Parathyroid adenoma (tissue), 2 donors: ENCODE results near the gene SKIC3.

Source experiments
- H2AFZ ChIP-seq: fragments of 300-600 bp; sonication (generic); one replicate; pipeline ENCODE4 v1.7.0; 2017; ENCODE audit warnings: antibody characterized with exemption, mild to moderate bottlenecking
- H3K27ac ChIP-seq: fragments of 300-600 bp; sonication (generic); one replicate; pipeline ENCODE4 v1.7.0; 2017
- H3K27me3 ChIP-seq: fragments of 300-600 bp; sonication (generic); one replicate; pipeline ENCODE4 v1.7.0; 2017; ENCODE audit warnings: low read length; ENCODE audit not compliant: control insufficient read depth, insufficient read depth
- H3K36me3 ChIP-seq: fragments of 300-600 bp; sonication (generic); one replicate; pipeline ENCODE4 v1.7.0; 2017; ENCODE audit warnings: low read length; ENCODE audit not compliant: control insufficient read depth, insufficient read depth
- H3K4me1 ChIP-seq: fragments of 300-600 bp; sonication (generic); one replicate; pipeline ENCODE4 v1.7.0; 2017; ENCODE audit warnings: control low read depth
- H3K4me2 ChIP-seq: fragments of 300-600 bp; sonication (generic); one replicate; pipeline ENCODE4 v1.7.0; 2017; ENCODE audit warnings: low read length
- H3K4me3 ChIP-seq: fragments of 300-600 bp; sonication (generic); one replicate; pipeline ENCODE4 v1.7.0; 2017; ENCODE audit warnings: low read depth, low read length
- H3K79me2 ChIP-seq: fragments of 300-600 bp; sonication (generic); one replicate; pipeline ENCODE4 v1.7.0; 2017; ENCODE audit warnings: control low read depth
- H3K9ac ChIP-seq: fragments of 300-600 bp; sonication (generic); one replicate; pipeline ENCODE4 v1.7.0; 2017; ENCODE audit warnings: mild to moderate bottlenecking
- H3K9me3 ChIP-seq: fragments of 300-600 bp; sonication (generic); one replicate; pipeline ENCODE4 v1.7.0; 2017; ENCODE audit warnings: low read length; ENCODE audit not compliant: control insufficient read depth
- TF ChIP-seq, protein P1 (sequence below): fragments of 300-600 bp; sonication (generic); IDR thresholded peaks from one replicate; pipeline ENCODE4 v1.7.0; 2017; ENCODE audit warnings: antibody characterized with exemption, mild to moderate bottlenecking
- donor health status: primary hyperparathyroidism.

The SKIC3 gene

DNA sequence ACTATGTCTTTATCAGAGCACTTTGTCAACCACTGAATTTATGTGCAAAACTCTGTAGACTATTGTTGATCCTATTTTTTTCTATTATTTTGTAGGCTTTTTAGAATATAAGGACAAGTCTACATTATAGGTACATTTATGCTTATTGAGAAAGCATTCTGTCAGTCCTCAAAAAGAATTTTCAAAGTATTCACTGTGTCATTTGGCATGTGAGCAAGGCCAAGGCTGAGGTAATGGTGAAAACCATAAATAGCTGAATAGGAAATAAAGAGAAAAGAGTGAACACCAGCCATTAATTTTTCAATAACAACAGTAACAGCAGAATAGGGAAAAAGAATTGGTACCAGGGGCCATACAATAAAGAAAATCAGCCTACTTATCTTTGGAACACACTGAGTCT, 21.0 kb downstream of the SKIC3 start:
- TF ChIP-seq, protein P1, sequence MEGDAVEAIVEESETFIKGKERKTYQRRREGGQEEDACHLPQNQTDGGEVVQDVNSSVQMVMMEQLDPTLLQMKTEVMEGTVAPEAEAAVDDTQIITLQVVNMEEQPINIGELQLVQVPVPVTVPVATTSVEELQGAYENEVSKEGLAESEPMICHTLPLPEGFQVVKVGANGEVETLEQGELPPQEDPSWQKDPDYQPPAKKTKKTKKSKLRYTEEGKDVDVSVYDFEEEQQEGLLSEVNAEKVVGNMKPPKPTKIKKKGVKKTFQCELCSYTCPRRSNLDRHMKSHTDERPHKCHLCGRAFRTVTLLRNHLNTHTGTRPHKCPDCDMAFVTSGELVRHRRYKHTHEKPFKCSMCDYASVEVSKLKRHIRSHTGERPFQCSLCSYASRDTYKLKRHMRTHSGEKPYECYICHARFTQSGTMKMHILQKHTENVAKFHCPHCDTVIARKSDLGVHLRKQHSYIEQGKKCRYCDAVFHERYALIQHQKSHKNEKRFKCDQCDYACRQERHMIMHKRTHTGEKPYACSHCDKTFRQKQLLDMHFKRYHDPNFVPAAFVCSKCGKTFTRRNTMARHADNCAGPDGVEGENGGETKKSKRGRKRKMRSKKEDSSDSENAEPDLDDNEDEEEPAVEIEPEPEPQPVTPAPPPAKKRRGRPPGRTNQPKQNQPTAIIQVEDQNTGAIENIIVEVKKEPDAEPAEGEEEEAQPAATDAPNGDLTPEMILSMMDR, result no peak
- H3K36me3 ChIP-seq, result no peaks in the 10 kb centered on the region
- H3K27ac ChIP-seq, result no peak overlapping the region
- no peaks in the 10 kb centered on the region for H3K9me3 ChIP-seq
- no peaks in the 10 kb centered on the region for H3K4me1 ChIP-seq
- no peak overlapping the region for H3K9ac ChIP-seq
- H3K27me3 ChIP-seq, result no peaks in the 10 kb centered on the region
- no peak overlapping the region for H3K4me2 ChIP-seq
- H3K4me3 ChIP-seq, result no peak overlapping the region
- no peaks in the 10 kb centered on the region for H3K79me2 ChIP-seq
- H2AFZ ChIP-seq, result no peak overlapping the region

DNA sequence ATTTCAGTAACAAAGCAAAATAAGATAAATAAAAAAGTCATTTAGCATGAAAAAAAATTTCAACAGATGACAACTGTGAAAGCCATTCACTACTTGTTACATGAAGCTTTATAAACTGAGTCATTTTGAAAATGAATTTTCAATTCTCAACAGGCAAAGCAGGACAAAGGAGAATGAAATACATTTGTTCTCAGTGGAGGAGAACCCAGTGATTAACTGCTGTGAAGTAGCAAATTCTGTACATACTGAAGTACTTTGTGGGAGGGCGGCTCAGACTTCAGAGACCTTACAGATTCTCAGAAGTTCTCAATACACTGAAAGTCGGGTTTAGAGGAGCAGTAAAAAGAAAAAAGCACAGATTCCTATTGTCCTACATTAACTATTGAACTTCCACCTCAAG, 21.7 kb downstream of the SKIC3 start:
- Histone ChIP-seq H3K4me1 (no peaks in the 10 kb centered on the region), H3K27me3 (no peaks in the 10 kb centered on the region), H3K79me2 (no peaks in the 10 kb centered on the region), H3K4me2 (no peak overlapping the region), H3K4me3 (no peak overlapping the region), H3K36me3 (no peaks in the 10 kb centered on the region), H3K9me3 (no peaks in the 10 kb centered on the region), H3K27ac (no peak overlapping the region), H3K9ac (no peak overlapping the region), H2AFZ (no peak overlapping the region)
- TF ChIP-seq, protein P1, result no peak

DNA sequence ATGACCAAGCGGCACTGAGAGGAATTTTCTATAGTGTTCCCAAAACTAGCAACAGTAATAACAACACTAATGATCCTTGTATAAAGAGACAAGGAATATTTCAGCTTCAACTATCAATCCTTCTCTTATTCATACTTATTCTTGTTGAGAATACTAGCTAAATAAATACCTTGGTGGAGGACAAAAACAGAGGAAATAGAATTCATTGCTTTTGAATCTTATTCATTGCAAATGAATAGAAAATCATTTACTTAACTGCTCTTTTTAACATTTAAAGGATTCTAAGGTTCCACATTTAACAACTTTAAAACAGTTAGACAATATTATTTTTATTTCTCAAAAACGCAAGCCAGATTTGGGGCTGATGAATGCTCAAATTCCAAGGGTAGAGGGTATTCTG, 22.4 kb downstream of the SKIC3 start:
- Histone ChIP-seq H3K4me1 (no peaks in the 10 kb centered on the region), H3K27ac (no peak overlapping the region), H3K9ac (no peak overlapping the region), H3K36me3 (no peaks in the 10 kb centered on the region), H3K4me2 (no peak overlapping the region), H3K9me3 (no peaks in the 10 kb centered on the region), H2AFZ (no peak overlapping the region), H3K79me2 (no peaks in the 10 kb centered on the region), H3K27me3 (no peaks in the 10 kb centered on the region), H3K4me3 (no peak overlapping the region)
- TF ChIP-seq, protein P1, result no peak

DNA sequence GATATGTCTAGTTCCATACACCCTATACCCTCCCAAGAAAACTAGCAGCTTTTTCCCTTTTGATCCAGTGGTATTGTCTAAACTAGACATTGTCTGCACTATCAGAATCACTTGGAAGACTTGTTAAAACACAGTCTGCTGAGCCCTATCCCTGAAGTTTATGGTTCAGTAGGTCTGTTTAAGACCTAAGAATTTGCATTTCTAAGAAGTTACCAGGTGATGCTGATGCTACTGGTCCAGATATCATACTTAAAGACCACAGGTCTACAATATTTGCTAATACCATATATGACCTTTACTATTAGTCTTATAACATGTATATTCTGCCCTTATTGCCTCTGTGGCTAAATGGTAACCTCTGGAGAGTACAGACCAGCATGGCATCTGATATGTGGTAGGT, 23.3 kb downstream of the SKIC3 start:
- Histone ChIP-seq H2AFZ (no peak overlapping the region), H3K9me3 (no peaks in the 10 kb centered on the region), H3K4me2 (no peak overlapping the region), H3K27ac (no peak overlapping the region), H3K79me2 (no peaks in the 10 kb centered on the region), H3K36me3 (no peaks in the 10 kb centered on the region), H3K4me1 (no peaks in the 10 kb centered on the region), H3K9ac (no peak overlapping the region), H3K4me3 (no peak overlapping the region), H3K27me3 (no peaks in the 10 kb centered on the region)
- TF ChIP-seq, protein P1, result no peak

DNA sequence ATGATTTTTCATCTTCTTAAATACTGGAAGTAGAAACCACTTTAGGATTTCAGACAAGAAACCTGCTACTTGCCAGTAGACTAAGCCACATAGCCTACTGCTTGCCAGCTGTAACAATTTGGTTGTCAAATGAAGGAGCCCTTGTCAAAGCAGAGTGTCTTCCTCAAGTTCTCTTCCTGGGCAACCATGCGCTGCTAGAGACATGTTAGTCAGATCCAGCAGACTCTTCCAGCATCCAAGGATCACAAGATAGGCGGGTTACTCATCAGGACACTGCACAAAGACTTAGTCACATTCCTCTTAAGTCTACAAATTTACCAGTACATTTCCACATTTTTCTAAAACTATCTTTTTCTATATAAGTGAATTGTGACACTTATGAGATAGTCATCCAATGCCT, 24.4 kb downstream of the SKIC3 start:
- Histone ChIP-seq H3K4me2 (no peak overlapping the region), H3K27ac (no peak overlapping the region), H3K9ac (no peak overlapping the region), H3K9me3 (no peaks in the 10 kb centered on the region), H3K27me3 (no peaks in the 10 kb centered on the region), H3K36me3 (no peaks in the 10 kb centered on the region), H3K4me3 (no peak overlapping the region), H2AFZ (no peak overlapping the region), H3K4me1 (no peaks in the 10 kb centered on the region), H3K79me2 (no peaks in the 10 kb centered on the region)
- TF ChIP-seq, protein P1, result no peak
